Stimulated activated CD4-positive, alpha-beta T cell treated with anti-CD3 and anti-CD28 coated beads, Interleukin-15, amount 100 ng/mL, for 48 hours (primary cell): ENCODE data around the gene TMCC2.

Source experiments
- DNase-seq, 2 donors: peaks; one replicate each; pipeline ENCODE4 v3.0.0-alpha.2; 2020; ENCODE audit warnings: low read depth in 2 of 2

Gene TMCC2

DNA sequence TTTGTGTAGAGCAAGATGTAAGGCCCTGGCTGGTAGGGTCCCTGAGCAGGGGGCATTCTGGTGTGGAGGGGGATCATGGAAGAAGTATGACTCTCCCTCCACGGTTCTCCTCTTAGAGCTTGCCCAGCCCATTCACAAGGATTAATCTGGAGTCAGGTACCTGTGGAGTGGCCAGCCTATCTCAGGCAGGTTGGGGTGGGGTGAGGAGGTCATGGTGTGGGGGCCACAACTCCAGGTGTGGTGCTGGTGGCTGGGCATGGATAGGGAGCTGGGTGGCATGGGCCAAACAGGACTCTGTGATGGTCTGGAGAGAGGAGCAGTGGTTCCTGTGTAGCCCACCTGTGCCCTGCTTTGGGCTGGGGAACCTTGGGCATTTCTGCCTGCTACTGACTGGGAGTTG, 32.3 kb downstream of the TMCC2 start:
- no peak for DNase-seq

DNA sequence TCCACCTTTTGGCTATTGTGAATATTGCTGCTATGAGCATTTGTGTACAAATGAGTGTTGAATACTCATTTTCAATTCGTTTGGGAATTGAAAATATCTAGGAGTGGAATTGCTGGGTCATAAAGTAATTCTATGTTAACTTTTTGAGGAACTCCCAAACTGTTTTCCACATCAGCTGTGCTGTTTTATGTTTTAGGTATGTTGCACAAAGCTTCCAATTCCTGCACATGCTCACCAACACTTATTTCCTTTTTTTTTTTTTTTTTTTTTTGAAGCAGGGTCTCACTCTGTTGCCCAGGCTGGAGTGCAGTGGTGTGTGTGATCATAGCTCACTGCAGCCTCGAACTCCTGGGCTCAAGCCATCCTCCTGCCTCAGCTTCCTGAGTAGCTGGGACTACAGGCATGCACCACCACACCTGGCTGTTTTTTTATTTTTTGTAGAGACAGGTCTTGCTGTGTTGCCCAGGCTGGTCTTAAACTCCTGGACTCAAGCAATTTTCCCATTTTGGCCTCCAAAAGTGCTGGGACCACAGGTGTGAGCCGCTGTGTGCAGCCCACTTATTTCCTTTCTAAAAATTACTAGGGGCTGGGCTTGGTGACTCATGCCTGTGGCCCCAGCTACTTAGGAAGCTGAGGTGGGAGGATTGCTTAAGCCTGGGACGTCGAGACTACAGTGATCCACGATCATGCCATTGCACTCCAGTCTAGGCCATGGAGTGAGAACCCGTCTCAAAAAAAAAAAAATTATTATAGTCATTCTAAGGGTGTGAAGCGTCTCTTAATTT, 33.4 kb downstream of the TMCC2 start:
- no peak for DNase-seq

DNA sequence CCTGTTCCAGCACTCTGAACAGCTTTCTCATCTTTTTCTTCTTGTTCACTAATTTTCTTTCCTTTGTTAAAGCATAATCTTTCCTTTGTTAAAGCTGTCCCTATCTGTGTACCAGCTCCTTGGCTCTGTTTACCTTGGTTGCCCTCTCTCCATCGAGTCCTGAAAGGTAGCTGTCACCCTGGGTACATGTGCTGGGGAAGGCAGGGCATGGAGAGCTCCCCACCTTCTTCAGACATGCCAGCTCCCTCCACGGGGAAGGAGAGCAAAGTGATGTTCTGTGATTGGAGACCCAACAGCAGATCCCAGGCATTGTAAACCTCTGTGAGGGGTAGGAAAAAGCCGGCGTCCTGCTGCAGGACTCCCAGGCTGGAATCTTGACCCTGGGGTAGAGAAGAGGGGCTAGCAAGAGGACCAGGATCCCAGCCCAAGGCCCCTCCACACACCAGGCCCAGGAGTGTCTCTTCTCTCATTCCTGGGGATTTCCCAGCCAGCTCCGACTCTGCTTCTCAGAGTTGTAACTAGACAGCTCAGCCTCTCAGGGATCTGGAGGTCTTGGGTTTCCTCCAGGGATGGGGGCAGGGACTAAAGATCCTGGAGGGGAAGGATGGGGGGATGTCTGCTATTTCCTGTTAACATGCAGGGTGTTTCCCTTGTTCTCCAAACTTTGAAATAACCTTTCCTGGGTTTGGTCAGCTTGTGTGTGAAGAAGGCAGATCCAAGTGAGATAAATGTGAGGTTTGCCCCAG, 34.4 kb downstream of the TMCC2 start:
- DNase-seq = no peak

DNA sequence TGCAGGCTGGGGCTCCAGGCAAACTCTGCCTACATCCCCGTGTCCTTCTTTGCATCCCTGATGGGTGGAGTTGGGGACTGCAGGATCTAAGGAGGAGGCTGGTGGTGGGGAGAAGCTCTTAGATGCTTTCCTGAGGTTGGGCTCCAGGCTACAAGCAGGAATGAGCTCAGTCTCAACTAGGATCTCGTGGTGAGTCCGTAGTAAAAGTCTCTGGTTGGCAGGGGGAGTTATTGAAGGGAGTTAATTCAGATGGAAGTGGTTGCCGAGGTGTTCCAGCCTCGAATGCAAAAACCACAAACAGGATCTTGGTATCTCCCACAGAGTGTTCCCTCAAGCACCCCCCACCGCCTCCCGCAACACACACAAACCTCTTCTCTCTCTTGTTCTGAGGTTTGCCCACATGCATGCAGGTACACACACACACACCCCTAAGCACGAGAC, 35.0 kb downstream of the TMCC2 start:
- DNase-seq = no peak

DNA sequence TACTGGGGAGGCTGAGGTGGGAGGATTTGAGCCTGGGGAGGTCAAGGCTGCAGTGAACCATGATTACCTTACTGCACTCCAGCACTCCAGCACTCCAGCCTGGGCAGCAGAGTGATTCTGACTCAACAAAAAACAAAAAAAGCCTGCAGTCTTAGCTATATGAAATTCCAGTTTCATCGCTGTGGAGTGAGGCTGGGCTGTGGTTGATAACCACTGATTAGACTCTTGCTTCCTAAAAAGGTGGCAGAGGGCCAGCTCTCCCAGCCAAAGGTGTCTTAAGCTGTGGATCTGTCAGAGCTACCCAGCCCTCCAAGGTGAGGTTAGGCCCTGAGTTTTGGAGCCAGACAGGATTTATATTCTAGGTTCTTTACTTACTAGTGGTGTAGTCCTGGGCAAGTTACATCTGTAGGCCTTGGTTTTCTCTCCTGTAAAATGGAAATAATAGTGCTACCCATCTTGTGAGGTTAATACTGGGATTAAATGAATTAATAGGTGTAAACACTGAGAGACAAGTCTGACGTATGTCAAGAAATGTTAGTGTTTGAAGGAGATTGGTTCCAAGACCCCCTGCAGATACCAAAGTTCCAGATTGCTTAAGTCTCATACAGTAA, 35.9 kb downstream of the TMCC2 start:
- no peak for DNase-seq

DNA sequence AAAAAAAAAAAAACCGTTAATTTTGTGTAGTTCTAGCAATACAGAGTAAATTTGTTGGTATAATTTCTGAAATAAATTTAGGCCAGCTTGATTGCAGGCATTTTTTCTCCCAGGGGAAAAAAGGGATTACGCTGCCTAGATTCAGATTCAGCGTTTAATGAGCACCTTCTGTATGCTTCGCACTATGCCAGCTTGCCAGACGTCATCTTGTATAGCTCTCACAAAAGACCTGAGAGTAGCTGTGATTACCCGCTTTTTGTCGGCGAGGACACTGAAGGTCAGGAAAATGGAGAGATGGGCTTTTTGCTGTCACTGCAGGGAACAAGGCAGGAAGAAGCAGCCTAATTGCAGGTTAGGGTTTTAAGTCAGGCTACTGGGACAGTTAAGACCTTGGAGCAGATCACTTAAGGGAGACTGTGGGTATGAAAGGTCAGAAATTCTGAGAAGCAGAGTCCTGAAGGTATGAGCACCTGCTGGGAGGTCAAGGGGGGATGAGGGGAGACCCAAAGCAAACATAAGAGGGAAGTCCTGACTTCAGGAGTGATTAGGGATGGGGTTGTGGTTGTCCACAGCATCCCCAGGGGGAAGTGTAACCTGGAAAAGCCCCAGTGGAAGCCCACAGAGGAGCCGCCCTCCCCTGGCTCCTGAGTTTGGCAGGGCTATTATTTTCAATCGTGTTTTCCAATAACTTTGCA, 39.0 kb downstream of the TMCC2 start:
- no peak for DNase-seq

DNA sequence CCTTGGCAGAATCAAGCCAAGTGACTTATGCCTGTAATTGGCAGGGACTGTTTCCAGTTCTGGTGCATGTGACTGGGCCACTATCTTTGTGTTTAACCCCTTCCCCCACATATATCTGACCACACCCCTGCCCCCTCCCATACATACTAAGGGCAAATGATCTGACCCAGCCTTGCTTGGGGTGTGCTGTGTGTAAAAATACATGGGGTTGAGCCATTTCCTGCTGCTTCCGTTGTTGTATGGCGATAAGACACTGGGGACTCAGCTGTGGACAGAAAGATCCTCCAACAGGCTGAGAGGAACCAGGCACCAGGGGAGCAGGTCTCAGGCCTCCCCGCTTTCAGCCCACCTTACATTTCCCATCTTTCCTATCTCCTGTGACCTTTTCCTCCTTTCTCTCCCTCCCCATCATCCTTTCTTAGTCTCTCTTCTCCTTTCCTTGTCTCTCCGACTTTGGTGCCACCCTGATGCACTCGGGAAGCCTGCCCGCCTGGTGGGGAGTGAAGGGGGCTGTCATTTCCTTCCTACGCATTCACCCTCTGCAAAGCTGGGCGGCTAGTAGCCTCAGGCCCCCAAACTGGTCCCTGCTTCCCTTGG, 39.7 kb downstream of the TMCC2 start:
- no peak for DNase-seq

DNA sequence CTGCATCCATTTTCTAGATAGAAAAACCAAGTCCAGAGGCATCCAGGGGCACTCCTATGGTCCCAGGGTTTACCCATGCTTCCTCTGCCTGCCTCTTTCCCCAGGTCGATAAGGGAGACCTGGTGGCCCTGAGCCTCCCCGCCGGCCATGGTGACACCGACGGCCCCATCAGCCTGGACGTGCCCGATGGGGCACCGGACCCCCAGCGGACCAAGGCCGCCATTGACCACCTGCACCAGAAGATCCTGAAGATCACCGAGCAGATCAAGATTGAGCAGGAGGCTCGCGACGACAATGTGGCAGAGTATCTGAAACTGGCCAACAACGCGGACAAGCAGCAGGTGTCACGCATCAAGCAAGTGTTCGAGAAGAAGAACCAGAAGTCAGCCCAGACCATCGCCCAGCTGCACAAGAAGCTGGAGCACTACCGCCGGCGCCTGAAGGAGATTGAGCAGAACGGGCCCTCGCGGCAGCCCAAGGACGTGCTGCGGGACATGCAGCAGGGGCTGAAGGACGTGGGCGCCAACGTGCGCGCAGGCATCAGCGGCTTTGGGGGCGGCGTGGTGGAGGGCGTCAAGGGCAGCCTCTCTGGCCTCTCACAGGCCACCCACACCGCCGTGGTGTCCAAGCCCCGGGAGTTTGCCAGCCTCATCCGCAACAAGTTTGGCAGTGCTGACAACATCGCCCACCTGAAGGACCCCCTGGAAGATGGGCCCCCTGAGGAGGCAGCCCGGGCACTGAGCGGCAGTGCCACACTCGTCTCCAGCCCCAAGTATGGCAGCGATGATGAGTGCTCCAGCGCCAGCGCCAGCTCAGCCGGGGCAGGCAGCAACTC, 41.3 kb downstream of the TMCC2 start:
- no peak for DNase-seq

DNA sequence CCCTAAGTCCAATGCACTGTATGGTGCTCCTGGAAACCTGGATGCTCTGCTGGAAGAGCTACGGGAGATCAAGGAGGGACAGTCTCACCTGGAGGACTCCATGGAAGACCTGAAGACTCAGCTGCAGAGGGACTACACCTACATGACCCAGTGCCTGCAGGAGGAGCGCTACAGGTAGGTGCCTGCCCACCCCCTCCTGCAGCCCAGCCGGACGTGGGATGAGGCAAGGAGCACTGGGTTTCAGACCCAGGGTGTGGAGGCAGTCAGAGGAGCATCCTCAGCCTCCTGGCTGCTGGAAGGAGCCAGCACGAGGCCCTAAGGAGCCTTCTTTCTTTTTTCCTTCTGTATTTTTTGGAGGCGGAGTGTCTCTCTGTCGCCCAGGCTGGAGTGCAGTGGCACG, 42.0 kb downstream of the TMCC2 start:
- no peak for DNase-seq

DNA sequence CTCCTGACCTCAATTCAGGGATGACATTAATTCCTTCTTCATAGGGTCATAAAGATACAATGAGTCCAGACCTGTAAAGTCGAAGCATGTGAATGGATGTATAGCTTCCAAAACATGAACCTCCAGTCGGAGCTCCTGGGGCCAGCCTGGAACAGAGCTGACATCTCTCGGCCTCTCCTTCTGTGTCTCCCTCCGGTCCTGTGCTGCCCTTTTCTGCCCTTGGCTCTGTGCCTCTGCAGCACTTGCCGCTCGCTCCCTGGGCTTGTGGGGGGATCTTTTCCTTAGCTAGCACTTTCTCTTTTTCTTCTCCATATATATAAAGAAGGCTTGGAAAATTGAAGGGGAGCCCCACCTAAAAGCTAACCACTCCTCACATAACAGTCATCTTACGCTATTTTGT, 42.5 kb downstream of the TMCC2 start:
- no peak for DNase-seq

DNA sequence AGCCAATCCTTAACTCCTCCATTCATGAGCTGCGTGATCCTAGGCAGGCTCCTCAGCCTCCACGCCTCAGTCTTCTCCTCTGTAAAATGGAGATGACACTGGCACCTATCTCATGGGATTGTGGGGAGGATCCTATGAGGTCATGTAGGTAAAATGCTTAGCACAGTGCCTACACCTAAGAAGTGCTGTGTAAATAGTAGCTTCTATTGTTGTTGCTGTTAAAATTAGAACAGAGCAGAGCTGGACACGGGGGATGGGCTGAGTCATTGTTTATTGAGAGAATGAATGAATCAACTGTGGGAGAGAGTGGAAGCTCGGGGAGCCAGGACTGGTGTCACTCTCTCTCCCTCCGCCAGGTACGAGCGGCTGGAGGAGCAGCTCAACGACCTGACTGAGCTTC, 43.0 kb downstream of the TMCC2 start:
- DNase-seq = no peak

DNA sequence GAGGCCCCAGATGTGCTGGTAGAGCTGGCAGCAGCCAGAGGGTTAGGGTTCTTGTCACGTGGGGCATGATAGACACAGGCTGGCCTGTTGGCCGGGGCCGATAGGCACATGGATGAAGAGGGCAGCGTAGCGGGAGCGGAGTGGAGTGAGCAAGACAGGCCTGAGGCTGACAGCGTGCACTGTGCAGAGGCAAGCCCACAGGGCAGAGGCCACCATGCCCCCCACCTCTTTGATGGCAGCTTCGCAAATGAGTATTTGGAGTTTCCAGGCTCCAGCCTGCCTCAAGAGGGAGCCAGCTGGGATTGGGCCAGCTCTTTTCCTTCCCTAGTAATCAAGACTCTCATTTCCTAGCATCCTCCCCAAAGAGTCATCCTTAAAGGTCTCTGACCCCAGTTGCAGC, 43.5 kb downstream of the TMCC2 start:
- no peak for DNase-seq

DNA sequence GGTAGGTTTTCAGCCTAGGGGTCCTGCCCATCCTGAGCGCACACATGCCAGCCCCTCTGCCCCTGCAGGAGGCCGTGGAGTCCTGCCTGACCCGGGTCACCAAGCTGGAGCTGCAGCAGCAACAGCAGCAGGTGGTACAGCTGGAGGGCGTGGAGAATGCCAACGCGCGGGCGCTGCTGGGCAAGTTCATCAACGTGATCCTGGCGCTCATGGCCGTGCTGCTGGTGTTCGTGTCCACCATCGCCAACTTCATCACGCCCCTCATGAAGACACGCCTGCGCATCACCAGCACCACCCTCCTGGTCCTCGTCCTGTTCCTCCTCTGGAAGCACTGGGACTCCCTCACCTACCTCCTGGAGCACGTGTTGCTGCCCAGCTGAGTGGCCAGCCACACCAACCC, 44.0 kb downstream of the TMCC2 start:
- no peak for DNase-seq

DNA sequence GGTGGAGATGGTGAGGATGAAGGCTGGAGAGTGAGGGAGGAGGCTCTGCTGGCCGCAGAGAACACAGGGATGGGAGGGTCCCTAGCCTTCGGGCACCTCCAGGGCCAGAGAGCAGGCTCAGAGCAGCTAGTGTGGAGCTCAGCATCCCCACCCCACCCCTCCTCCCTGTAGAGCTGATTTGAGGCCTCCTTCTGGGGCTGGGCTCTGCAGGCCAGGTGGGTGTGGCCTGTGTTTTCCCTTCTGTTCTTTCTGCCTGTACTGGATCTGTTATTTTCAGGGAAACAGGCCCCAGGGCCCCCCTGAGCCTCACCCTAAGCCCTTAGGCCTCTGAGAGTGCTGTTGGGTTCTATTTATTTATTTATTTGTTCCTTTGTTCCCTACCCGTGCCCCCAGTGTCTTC, 44.8 kb downstream of the TMCC2 start:
- no peak for DNase-seq

DNA sequence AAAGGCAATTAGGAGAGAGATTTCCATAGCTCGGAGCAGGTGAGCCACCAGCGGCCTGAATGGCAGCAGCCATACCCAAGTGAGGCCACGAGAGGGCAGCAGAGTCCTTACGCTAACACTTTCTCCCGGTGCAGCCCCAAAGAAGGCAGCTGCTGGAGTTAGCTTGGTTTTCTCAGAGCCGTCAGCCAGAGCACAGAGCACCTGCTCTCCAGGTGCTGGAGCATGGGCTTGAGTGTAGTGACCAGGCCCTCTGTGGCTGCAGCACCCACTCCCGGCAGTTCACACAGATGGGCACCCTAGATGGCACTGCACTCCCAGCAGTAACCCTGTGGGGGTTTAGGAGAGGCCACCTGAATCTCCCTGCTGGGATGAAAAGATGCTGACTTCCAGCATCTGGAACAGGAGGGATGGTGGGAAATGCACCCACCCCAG, 45.8 kb downstream of the TMCC2 start:
- peak; percentile 71 to 75 for DNase-seq

DNA sequence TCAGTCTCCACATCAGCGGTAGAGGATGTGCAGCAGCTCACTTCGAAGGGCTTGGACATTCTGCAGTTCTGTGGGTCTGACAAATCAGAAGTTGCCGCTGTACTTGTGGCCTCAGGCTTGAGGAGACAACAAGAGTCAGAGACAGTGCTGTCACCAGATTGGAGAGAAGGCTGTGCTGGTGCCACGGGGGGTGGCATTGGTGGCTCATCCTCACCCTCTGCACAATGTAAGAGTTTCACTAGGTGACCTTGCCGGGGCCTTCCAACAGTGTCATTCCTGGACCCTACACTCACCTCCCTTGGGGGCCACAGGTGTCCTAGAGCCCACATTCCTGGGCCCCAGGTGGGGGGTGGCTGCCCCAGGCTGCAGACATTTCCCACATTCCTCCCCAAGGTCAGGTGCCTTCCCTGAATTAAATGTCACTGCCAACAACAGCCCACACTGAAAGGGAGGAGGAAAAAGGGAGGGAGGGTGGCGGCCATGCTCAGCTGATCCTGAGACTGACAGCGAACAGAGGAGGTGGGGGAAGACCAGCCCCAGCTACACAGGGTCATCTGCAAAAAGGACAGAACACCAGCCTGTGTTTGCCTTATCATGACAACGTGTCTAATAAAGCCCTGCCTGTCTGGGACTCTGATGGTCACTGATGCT, 46.4 kb downstream of the TMCC2 start:
- DNase-seq = no peak

DNA sequence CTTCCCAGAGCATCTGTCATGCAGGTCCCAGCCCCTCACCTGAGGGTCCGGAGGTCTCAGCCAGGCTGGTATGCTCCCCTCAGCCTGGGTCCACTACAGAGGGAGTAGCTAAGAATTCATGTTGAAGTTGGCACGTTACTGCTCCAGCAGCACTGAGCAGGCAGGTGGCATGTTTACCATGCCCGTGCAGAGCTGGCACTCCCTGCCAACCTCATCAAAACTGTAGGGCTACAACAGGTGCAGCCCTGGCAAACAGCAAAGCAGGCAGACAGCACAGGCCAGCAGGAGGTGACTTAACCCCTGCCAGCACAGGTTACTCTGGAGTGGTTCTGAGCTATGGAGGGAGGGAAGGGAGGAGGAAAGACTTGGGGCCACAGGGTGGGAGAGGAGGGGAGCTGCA, 47.4 kb downstream of the TMCC2 start:
- no peak for DNase-seq

DNA sequence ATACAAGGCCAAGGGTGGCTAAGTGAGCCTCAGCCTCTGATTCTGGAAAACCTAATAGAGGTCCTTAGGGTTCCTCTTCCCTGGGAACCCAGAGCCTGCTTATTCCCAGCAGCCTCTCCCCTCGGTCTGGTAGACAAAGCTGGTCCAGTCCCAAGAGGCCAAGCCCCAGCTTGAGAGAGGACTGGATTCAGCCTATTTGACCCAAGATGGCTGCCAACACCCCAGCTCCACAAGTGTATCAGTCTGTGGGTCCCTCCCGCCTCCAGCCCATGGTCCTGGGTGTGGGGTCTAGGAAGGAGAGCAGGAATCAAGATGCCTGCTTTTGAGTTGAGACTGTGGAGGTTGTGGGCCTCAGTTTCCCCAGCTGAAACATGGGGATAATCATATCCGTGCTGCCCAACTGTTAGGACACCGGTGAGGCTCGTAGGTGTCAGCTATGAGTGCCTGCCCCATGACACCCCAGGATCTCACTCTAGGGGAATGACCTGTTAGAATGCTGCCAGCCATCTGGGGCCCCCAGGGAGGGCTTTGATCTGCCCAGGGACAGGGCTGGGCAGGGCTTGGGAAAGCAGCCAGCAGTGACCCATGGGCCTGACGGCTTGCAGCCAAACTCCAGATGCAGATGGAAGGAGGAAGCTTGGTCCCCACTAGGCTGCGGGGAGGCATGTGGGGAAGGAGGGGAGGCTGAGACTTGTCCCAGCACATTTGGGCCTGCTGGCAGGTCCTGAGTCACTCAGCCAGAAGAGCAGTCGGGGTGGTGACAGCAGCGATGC, 48.4 kb downstream of the TMCC2 start:
- DNase-seq = no peak

DNA sequence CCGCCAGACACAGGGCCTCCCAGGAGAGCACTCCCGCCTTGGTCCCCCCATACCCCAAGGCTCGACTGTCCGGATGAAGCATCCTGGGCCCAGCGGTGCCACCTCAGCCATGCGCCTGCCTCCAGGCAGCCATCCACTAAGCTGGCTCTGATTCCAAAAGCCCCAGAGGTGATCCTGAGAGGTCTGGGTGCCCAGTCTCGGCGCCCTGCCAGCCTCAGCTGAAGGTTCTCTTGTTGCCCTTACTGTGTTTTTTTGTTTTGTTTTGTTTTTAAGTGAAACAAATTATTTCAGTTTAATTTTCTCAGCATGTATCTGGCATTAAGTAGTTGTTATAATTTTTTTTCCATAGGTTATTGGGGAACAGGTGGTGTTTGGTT, 48.9 kb downstream of the TMCC2 start:
- no peak for DNase-seq

DNA sequence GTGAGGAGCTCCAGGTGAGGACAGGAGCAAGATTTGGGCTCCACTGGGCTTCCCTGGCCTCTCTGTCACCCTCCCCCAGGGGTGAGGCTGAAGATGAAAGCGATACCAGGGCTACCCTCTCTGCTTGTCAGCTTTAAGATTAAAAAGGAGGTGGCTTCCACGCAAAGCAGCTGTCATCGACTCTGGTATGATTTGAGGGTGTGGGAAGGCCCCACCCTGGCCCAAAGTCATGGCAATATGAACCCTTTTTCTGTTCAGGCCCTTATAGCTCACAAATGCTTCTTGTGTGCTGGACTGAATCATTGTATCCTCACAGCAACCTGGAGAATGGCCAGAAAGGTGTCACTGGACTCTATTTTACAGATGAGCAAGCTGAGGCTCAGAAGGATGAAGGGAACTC, 52.2 kb downstream of the TMCC2 start:
- DNase-seq = no peak
